Purkinje cell (primary cell): ENCODE measurements around the gene OLIG3. TPM values are rescaled to one million over a fixed set of nuclear protein-coding genes. Genes with fewer than 3 reads are reported as not detected.

Source experiments
- polyA plus RNA-seq: library from polyadenylated mRNA; unstranded; fragments of >200 nt; fragmentation: Nextera tagmentation; gene quantifications from 2 replicates; pipeline ENCODE4 v1.2.1, GENCODE V29; 2014

Gene OLIG3
- polyA plus RNA-seq, result not detected in 2 replicates

DNA sequence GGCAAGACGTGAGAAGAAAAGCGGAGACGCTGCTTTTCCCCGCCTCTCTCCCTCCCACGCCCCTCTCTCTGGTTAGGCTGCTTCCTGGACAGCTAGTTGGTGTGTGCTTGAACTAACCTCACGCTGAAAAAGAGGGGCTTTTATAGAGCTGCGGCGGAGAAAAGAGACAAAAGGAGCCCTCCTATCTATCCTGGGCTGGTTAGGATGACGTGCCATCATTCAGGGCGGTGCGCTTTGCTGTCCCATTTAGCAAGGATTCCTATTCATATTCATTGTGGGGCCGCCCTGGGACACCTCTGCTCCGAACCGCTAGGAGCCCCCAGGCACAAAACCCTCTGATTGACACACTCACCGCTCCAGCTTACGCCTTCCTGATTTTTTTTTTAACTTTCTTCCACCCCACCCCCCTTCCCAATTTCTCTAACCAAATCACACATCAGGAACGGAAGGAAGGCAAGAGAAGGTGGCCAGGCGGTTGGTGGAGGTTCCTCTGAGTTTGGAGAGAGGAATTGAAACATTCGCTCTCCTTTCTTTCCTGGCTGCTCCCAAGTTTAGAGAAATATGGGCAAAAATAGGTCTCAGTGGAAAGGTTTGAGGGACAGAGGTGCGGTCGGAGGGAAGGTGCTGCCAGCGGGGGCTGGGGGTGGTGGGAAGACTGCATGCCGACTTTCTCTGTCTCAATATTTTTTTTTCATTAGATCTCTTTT lies at the start of gene OLIG3:
Gene OLIG3, minus strand, starts transcription at position 114 of the 707 bp plus-strand sequence. CDS start 224 bp downstream, outside the sequence.

